EH (cell line): Measurements from ENCODE around the gene FARS2.

Experiments used
- DNase-seq: peaks from one replicate; pipeline ENCODE4 v3.0.0-alpha.2; 2015; ENCODE audit warnings: low read depth

Gene FARS2

DNA sequence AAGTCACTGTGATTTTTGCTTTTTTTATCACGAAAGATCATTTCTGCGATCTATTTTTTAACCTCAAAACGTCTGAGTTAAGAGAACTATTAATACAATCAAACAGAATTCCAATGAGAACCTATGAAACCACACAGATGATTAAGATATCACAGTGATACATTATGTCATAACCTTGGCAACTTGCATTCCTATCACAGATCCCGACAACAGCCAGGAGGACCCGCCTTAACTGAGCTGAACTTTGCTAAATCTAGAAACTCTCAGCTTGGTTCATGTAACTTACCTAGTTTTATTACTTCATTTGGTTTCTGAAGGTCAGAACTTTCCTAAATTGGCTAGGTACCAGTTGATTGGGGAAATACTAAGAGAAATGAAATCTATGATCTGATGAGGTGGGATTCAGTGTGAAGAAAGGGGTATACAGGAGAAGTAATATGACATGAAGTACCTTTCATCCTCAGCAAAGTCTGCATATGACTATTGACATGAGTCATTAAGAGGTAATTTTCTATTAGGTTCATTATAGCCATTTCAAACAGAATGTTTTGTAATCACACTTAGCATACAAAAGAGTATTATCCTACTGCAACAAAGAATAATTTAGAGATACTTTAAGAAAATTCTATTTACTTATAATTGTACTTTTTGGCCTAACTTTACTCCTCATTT, 11.7 kb upstream of the FARS2 start:
- DNase-seq, result no peak

DNA sequence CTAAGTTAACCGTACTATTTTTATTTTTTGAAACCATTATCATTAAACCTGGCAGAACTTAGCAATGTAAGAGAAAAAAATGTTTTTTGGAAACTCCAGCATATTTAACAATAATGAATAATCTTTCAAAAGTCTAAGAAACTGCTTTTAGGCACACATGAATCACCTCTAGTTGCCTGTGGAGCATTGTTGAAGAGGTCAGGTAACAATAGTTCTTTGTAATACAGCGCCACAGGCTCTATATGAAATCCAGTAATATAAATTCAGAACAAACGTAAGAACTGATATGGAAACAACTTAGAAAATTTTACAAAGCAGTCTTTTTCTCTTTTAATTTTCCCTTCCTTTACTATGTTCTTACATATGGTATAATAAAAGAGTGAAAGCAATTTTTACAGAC, 10.9 kb upstream of the FARS2 start:
- no peak for DNase-seq

DNA sequence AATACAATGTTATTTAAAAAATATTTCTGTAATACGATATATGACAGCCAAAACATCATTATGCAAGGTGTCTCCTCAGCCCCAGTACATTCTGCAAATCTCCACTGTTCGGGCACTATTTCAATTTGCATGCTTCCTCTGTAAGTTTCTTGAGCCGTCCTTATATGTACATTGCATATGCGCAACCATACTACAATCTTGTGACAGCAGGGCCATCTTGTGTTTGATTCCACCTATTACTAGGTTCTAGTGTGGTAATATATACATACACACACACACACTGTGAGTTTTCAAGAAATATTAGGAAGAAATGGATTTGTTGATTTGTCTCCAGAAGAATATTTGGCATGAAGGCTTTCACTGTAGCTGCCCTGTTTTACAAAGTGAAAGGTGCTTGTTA, 10.4 kb upstream of the FARS2 start:
- DNase-seq, result no peak

DNA sequence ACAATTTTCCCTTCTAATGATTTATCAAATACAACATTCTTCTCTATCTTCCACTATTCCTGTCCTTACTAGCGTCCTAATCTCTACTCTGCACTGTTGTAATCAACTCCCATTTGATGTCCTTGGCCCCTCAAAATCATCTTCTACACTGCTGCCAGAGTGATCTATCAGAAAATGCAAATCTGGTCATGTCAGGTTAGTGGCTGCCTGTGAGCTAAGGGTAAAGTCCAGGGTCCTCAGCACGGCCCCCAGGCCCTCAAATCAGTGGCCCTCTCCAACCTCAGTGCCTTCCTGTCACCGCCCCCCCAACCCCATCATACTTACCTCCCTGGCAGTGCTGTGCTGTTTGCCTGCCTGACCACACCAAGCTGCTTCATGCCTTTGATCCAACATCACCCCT, 4.4 kb upstream of the FARS2 start:
- DNase-seq, result no peak

DNA sequence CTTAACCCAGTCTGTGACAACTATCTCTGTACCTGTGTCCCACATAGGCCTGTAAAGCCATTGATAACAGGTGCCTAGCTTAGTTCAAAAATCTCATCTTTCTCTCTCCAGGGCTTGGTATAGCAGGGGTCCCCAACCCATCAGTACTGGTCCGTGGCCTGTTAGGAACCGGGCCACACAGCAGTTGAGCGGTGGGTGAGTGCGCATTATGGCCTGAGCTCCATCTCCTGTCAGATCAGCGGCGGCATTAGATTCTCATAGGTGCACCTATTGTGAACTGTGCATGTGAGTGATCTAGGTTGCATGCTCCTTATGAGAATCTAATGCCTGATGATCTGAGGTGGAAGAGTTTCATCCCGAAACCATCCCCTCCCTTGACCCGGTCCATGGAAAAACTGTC, 3.9 kb upstream of the FARS2 start:
- no peak for DNase-seq

DNA sequence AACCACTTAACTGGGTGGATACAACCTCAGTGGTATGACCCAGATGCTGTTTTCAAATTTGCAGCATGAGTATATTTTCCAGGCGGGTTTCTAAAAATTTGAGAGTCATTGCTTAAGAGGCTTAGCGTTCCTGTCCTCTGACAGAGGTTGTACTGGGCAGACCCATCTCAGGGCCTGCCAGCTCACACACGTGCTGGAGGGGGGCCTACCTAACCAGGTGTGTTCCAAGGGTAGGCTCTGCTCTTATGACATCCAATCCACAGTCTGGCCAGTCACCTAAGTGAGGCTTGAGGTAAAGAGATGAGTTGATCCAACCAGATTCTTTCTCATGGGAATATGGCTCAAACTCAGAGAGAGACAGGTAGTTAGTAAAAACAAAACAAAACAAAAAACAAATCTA, 1.9 kb upstream of the FARS2 start:
- no peak for DNase-seq

DNA sequence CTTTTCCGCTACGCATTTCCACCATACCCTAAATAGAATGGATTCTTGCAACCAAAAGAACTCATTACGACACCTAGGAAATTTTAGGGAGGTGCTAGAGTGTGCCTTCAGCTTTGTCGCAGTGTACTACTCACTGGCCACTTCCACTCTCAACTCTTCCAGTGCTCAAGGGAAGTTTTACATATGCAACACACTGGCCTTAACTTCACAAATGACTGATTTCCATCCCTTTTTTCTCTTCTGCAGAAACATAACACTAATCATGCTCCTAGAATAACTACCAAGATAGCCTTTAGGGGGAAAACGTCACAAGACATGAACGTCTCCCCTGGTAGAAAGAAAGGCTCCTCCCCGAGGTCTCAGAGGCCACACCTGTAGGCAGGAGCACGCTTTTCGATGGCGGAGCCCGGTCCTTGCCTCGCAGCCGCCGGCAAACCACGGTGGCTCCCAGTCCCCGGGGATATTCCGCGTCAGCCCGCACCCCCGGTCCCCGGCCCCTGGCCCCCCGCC, 1.1 kb upstream of the FARS2 start:
- DNase-seq, result peak; percentile 68

DNA sequence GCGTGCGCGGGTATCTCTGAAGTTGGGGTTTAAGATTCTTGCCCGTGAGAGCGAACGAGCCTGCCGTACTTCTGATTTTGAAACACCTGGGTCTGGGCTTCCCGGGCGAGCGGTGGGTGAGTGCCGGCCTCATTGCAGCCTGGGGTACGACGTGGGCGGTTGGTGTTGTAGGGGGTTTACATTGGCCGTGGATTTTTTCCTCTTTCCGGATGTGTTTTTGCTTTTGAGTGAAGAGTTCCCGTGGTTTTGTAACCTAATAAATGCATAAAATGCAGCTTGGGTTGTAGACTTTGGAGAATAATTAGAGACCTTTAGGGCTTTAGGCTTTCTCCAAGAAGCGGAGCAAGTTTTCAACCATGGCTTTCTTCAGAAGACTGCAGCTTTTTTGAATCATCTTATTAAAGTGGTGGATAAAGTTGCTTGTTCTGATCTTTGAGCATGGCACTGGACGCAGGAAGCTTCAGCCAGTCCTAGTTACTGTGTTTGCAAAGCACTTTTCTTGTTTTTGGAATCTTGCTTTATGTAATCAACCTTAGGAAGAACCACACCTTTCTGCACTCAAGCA, 314 bp downstream of the FARS2 start:
- no peak for DNase-seq

DNA sequence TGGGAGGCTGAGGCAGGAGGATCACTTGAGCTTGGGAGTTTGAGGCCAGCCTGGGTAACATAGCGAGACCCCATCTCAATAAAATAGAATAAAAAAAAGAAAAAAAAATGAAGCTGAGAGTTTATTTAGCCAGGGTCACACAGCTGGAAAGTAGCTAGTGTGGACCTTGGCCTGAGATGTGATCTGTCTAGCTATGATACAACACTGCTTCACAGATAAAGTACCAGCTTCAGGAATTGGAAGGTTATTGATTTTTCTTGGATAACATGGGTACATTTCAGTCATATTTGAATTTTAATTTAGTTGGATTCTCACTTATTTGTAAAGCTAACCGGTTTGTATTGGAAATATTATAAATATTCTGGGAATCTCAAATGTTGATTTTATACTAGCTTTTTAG, 5.1 kb downstream of the FARS2 start:
- no peak for DNase-seq

DNA sequence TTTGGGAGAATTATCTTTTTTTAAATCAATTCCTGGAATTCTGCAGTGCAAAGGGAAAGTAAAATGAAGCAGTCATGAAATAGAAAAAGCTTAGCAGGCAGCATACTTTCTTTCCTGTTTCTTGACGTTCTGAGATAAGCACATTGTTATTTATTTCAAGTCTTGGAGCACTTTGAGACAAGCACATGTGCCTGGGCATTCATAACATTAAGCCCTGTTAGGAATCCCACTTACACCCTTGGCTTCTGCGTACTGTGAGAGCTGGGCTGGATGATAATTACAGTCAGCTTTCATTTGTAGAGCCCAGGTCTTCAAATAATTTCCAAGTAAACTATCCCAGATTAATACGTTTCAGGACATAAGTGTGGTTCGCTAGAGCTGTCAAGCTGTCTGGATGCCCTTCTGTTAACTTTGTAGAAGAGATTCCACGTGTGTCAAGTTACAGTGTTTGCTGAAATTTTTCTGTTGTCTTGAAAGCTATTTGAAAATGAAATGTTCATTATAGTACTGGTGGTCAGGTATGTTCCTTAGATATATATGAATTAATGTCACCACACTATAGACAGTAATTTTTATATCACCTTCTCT, 8.9 kb downstream of the FARS2 start:
- DNase-seq, result no peak

DNA sequence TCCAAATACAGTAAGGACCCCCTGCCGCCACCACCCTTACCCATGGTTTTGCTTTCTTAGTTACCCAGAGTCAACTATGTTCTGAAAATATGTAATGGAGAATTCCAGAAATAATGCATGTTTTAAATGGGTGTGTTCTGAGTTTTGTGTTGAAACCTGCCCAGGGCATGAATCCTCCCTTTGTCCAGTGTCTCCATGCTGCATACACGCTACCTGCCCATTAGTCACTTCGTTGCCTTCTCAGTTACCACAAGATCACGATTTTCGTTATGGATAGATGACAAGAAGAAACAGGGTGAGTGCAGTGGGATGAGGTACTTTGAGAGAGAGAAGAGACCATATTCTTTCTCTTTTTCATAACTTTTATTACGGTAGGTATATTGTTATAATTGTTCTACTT, 10.6 kb downstream of the FARS2 start:
- DNase-seq, result no peak

DNA sequence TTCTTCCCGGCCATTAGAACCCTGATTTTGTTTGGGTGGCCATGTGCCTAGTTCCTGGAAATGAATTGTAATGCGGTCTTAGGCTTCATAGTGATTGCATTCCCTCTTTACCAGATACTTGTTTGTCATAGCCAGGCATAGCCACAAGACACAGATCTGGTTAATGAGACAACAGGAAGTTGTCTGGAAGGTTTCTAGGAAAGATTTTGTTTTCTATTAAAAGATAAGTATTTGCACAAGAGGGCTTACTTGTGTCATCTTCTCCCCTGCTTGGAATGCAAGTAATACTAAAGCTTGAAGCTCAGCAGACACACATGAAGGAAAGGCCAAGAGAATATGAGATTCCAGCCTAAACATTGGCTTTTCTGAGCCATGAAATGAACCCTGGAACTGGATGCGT, 12.9 kb downstream of the FARS2 start:
- no peak for DNase-seq

DNA sequence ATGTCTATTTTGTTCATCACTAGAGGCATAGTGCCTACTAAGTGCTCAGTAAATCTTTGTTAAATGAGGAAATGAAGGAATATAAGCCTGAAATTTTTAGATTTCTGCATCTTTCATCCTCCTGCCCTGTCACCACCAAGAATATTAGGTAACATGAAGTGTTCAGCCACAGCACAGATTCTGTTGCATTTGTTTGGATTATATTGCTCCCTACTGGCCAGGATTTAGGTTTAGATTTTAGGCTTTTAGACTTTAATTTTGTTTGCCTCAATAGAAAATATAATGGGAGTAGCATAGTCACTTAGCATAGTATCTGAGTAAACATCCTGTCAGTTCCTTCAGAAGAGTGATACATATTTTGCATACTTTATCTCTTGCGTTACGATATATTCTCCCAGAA, 14.2 kb downstream of the FARS2 start:
- no peak for DNase-seq

DNA sequence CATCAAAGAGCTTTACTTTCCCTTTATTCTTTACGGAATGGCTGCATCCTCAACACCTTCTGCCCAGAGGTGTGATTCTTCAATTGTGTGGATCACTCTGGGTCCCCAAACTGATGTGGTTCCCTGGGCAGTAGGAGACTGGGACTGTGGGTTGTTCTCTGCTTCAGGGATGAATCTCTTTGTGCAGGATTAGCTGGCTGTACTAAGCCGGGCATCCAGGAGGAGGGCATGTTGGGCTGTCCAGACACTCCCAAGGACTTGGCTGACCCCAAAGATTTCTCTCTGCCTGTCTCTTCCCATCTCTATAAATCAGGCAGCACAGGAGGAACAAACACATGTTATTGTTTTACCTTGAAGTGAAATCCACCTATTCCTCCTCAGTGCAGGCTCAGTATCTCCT, 15.3 kb downstream of the FARS2 start:
- no peak for DNase-seq

DNA sequence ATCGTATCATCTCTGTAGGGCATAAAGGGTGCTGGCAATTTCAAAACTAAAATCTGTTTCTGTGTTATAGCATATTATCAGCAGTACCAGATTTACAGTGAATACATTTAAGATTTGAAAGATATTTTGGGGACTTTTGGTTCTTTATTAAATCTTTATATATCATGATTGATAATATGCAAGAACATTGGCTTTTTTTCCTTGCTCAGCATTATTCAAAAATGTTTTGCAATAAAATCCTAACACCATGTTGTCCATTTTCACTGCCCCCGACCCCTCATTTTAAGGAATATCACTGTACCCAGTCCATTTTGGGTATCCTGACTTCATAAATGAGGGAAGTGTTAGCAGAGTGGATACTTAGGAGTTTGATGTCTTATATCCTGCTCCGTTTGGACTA, 16.3 kb downstream of the FARS2 start:
- DNase-seq, result no peak

DNA sequence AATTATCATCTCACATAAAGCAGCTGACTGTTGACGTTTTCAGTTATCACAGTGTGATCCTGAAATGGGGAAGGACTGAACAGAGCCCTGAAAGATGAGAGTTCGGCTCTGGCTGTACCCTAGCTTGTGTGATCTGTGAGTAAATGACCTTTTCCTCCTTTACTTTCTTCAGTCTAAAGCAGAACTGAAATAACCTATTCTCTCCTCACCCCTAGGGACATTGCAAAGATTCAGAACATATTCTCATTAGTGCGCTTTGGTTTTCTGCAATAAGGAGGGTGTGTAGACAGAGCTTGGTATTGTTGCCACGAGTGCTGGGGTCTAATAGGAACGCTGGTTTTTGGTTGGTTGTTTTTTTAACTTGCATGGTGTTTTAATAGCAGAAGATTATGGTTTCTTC, 16.7 kb downstream of the FARS2 start:
- no peak for DNase-seq

DNA sequence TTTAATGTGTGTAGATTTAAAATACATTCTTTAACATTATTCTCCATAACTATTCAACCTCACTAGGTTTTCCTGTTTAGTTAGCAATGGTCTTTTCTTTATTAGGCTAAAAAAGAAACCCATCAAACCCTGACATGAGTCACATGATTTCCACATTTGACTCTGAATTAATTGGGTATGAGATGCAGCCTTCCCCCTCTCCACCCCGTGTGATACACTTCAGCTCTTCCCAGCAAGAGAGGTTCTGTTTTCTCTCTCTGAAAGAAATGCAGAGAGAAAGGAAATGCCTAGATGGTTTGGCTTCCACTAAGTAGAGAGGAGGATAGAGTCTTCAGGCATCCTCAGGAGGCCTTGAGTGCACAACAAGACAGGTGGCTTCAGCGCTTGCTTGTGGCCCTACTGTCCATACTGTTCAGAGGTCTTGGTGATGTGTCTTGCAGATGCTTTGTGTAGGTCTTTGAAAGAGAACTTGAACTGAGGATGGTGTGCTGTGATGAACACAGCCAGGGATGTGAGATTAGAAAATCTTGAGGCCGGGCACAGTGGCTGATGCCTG, 17.3 kb downstream of the FARS2 start:
- DNase-seq, result no peak

DNA sequence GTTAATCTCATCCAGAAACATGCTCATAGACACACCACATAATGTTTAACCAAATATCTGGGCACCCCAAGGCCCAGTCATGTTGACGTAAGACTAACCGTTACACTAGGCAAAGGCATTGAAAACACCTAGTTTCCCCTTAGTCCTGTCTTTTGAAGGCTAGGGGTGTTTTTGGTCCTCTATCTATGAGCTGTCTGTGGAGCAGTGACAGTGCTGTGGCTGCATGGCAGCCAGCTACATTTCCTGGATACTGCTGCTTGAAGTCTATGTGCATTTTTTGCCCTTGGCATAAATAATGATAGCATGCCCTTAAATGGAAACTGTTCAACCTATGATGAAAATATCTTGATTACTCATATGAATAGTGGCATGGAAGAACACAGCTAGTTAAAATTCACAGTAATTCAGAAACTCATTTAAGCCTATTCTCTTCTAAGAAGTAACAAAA, 18.6 kb downstream of the FARS2 start:
- DNase-seq, result peak; percentile 64

DNA sequence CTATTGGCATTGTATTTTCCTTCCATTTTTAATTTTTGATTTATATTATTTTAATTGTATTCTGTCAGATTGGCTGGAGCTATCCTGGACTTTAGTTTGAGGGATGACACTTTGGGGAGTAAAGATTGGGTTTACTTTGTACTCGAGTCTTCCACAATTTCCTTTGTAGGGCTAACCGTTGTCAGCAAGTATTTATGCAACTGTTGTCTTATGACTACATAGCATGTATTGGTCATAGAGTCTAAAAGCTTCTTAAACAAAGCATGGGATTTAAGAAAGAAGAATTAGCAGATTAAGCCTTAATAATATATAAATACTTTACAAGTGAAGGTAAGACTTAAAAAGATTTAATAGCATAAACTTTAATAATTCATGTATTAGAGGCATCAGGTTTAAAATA, 19.6 kb downstream of the FARS2 start:
- DNase-seq, result no peak

DNA sequence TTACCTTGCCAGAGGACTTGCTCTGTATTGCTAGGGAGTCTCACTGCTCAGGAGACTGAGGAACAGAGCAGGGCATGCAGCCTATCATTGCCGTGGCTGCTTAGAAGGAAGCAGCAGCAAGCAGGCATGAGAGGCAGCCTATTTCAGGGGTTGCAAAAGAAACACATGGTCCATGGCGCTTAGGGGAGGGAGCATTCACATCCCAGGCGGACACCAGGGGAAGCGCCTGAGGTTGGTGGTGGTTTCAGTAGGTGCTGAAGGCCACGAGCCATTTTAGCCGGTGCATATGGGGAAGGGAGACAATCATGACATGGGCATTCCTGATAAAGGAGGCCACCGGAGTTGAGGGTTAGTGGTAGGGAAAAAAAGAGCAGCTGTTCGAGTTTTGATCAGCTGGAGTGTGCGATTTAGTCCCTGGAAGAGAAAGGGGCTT, 20.9 kb downstream of the FARS2 start:
- no peak for DNase-seq

DNA sequence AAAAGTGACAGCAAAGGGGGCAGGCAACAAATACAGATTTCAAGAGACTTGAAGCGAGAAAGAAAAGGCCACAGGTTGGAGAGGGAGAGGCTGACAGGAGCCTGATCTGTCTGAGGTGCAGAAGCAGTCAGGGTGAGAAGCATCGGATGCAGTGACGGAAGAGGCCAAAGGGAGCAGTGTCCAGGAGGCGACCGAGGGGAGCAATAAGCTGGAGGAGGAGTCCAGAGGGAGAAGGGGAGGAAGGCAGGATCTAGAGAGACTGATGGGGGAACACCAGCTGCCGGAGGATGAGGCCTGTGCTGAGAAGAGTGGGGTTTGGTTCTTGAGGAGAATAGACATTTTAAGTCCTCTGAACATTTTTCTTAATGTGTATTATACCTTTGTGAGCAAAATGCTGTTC, 23.8 kb downstream of the FARS2 start:
- no peak for DNase-seq

DNA sequence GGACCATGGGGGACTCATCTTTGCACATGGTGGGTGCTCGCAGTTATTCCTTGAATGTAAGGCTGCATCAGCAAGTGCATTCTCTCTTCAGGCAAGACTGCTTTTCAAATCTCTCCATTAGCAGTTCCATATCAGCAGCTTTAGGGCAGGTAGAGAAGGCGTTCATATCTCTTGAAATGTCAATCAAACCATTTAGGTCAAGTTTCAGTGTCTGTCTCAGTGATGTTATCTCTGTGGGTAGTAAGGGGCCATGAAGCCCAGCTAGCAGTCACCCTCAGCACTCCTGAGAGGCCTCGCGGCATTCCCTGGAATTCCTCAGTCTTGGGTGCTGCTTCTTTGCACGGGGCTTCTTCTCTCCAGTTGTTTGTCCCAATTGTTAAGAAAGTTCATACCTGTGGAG, 24.2 kb downstream of the FARS2 start:
- no peak for DNase-seq

DNA sequence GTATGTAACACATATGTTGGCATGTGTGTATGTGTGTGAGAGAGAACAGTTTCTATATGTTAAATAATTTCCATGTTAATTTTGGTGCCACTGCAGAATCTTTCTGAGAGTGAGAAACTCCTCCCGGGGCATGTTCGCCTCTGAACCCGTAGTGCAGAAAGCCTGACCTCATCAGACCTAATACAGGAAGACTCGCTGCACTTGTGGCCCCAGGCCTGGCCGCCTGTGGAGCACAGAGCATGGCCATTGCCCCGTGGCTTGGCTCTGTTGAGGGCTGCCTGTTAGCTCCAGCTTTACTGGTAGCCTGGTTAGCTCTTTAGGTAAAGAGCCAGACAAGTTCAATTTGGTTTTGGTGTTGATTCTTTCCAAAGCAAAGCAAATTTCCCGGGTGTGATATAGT, 25.5 kb downstream of the FARS2 start:
- DNase-seq, result no peak
